HG03342 (cell line): Measurements from ENCODE around the gene LITAF.
"Not testable (repeated sequence)": the region's sequence is repeated elsewhere in the genome, so short reads cannot be mapped to it uniquely, and the experiment has no call there.

ENCODE experiments used
- ATAC-seq: cut with Tn5 transposase; IDR thresholded peaks from one replicate; pipeline ENCODE4 v1.9.1; 2021; ENCODE audit warnings: mild to moderate bottlenecking, moderate library complexity; ENCODE audit not compliant: unreplicated experiment

The LITAF gene

GRCh38 chr16:11621539-11621919, 34.8 kb upstream of the LITAF start:
- ATAC-seq: no peak

- ATAC-seq: no peak
Observed at GRCh38 chr16:11620243-11621003, 33.7 kb upstream of the LITAF start.

GRCh38 chr16:11619327-11619851, 32.7 kb upstream of the LITAF start:
- no peak for ATAC-seq

- ATAC-seq: no peak
Observed at GRCh38 chr16:11618107-11618717, 31.5 kb upstream of the LITAF start.

GRCh38 chr16:11615748-11616447, 29.2 kb upstream of the LITAF start:
- no peak for ATAC-seq

- ATAC-seq: no peak
Observed at GRCh38 chr16:11614587-11615175, 28.0 kb upstream of the LITAF start.

GRCh38 chr16:11613381-11614303, 26.9 kb upstream of the LITAF start:
- peak; percentile 53 for ATAC-seq

GRCh38 chr16:11612665-11613025, 25.9 kb upstream of the LITAF start:
- ATAC-seq: no peak

GRCh38 chr16:11611871-11612664, 25.3 kb upstream of the LITAF start:
- no peak for ATAC-seq

- ATAC-seq: no peak
Observed at GRCh38 chr16:11610580-11610979, 23.9 kb upstream of the LITAF start.

- ATAC-seq: no peak
Observed at GRCh38 chr16:11610121-11610505, 23.4 kb upstream of the LITAF start.

- ATAC-seq: no peak
Observed at GRCh38 chr16:11609474-11610120, 22.9 kb upstream of the LITAF start.

- ATAC-seq: no peak
Observed at GRCh38 chr16:11605891-11606290, 19.2 kb upstream of the LITAF start.

GRCh38 chr16:11605564-11605886, 18.8 kb upstream of the LITAF start:
- ATAC-seq: no peak

- ATAC-seq: no peak
Observed at GRCh38 chr16:11604783-11605563, 18.3 kb upstream of the LITAF start.

- ATAC-seq: not testable (repeated sequence)
Observed at GRCh38 chr16:11604296-11604695, 17.6 kb upstream of the LITAF start.

GRCh38 chr16:11603331-11603750, 16.6 kb upstream of the LITAF start:
- ATAC-seq: no peak

GRCh38 chr16:11602321-11602720, 15.6 kb upstream of the LITAF start:
- ATAC-seq: no peak
